GM19099 (cell line): Measurements from ENCODE around the gene KCNS1.

Source experiments
- POLR2A ChIP-seq: IDR thresholded peaks from 3 replicates; pipeline ENCODE4 v1.6.1; 2011; ENCODE audit warnings: low read depth; ENCODE audit not compliant: insufficient read length; ENCODE audit errors: extremely low read depth

The KCNS1 gene

GRCh38 chr20:45113865-45114264 is 12.9 kb upstream of the KCNS1 start:
- TF ChIP-seq POLR2A, result no peak

DNA sequence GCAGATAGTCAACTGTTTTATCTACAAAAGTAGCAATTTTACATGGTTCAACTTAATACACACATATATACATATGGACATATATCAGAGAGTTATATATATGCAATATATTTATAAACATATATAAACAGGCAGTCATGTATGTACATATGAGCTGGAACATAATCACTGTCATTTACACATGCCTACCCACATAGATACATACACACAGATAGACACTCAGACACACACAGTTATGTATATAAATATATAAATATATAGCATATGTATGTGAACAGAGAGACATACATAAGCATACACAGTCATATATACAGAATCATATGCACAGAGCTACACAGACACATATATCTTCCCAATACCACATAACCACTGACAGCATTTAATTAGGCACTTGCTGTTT is 11.8 kb upstream of the KCNS1 start:
- TF ChIP-seq POLR2A, result no peak

DNA sequence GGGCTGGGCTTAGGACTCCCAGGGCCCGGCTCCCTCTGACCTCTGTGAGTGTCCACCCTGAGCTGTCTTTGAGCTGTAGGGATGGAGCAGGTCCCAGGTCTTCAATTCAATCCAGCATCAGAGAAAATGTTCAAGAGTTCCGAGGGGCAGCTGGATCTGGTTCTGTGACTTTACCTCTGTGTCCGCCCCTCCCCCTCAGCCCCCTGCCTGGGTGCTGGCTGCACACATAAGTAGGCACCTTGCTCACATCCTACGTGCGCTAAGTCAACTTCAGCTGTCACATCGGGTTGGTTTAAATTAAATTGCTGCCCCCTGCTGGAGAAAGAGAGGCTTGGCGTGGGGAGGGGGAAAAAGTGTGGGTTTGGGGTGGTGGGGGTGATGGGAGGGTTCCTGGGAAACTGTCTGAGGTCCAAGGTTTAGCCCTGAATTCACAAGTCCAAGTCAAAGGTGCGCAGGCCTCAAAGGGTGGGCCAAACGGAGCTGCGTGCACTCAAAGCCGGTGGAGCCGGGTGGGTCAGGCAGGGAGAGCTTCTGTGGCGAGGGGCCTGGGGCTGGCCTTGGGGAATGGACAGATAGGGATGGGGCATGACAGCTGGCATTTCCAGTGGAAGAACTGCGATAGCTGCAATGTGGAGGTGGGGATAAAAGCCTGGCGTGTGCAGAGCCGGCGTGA is 11.0 kb upstream of the KCNS1 start:
- TF ChIP-seq POLR2A, result no peak

- no peak for TF ChIP-seq POLR2A
Observed at GRCh38 chr20:45111285-45111684, 10.4 kb upstream of the KCNS1 start.

DNA sequence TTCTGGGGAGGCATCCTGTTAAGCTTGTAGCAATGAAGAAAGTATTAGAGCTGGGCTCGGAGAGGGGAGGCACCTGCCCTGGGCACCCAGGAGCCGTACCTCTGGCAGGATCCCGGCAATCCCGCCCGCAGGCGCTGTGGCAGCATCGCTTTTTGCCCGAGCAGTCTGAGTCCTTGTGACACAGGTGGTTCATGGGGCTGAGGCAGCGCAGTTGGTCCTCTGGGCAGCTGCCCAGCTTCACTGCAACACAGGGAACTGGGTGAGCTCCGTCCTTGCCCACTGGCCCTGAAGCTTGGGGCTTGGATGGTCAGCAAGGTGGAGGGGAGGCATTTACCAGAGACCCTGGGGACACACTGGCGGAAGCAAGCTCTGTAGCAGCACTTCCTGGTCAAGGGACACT is 9.4 kb upstream of the KCNS1 start:
- no peak for TF ChIP-seq POLR2A

- TF ChIP-seq POLR2A, result no peak
Observed at GRCh38 chr20:45109634-45110033, 8.7 kb upstream of the KCNS1 start.

- TF ChIP-seq POLR2A, result no peak
Observed at GRCh38 chr20:45105317-45105716, 4.4 kb upstream of the KCNS1 start.

DNA sequence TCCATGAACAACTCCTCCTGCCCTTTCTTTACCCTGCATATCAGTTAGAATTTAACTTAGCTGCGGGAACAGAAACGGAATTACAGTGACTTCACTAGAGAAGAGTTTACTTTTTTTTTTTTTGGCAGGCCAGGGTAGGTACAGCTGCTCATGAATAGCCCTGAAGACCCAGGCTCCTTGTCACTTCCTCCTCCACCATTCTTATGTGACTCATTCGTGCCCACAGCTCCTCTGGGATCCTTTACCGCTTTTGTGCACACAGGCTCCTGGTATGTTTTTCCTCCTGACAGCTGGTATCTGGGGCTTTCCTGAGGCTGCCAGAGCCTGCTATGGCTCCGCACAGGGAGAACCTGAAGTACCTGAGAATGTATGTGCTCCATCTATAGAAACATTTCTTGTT is 3.9 kb upstream of the KCNS1 start:
- TF ChIP-seq POLR2A, result no peak

DNA sequence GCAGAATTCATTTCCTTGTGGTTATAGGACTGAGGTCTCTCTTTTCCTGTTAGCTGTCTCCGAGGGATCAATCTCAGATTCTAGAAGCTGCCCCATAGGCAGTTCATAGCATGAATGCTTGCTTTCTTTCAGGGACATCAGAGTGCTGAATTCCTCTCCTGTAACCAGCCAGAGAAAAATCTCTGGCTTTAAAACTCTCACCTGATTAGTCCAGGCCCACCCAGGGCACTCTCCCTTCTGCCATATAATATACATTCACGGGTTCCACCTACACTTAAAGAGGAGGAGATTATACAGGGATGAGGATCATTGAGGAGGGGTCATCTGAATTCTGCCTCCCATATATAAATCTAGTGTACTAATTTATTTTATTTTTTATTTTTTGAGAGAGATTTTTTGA is 2.1 kb upstream of the KCNS1 start:
- TF ChIP-seq POLR2A, result no peak

- no peak for TF ChIP-seq POLR2A
Observed at GRCh38 chr20:45101333-45101850, 465 bp upstream of the KCNS1 start.

- TF ChIP-seq POLR2A, result no peak
Observed at GRCh38 chr20:45098103-45098773, 2.7 kb downstream of the KCNS1 start.

- TF ChIP-seq POLR2A, result no peak
Observed at GRCh38 chr20:45097485-45098102, 3.3 kb downstream of the KCNS1 start.

- TF ChIP-seq POLR2A, result no peak
Observed at GRCh38 chr20:45096781-45097180, 4.1 kb downstream of the KCNS1 start.

- TF ChIP-seq POLR2A, result no peak
Observed at GRCh38 chr20:45095805-45096238, 5.1 kb downstream of the KCNS1 start.

DNA sequence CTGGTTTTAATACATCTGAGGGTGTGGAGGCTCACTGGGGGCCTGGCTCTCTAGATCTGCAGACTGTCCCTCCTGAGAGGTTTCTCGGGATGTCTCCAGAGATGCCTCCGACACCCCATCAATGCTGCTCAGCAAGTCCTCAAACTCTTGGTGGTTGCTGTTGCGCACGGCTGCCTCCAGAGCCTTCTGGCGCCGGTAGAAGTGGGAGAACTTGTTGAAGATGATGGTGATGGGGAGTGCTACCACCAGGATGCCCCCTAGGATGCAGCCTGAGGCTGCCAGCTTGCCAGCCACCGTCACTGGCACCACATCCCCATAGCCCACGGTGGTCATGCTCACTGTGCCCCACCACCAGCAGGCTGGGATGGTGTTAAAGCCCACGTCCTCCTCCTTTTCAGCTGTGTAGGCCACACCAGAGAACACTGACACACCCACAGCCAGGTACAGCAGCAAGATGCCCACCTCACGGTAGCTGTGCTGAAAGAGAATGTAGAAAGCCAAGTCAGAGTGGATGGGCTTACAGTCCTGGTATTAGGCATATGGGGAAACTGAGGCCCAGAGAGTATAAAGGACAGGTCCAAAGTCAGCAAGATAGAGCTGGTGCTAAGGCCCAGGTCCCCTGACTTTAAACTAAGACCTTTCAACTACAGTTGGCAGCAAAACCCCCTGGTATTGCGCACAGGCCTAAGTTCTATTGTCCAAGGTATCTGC is 5.9 kb downstream of the KCNS1 start:
- TF ChIP-seq POLR2A, result no peak

DNA sequence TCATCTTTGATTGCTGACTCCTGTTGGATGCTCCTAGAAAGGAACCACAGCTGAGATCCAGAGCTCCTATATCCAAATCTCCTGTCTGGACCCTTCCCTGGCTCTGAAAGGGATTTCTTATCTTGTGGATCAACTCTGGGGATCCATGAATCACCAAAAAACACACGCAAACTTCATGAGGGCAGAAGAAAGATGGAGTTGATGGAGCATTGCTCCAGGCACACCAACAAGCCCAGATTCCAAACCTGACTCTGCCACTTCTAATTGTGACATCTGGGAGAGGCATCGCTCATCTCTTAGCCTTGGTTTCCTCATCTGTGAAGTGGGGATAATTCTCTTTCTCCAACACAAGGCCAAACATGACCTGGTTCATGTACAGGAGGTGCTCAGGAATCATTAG is 6.7 kb downstream of the KCNS1 start:
- no peak for TF ChIP-seq POLR2A

- TF ChIP-seq POLR2A, result no peak
Observed at GRCh38 chr20:45092898-45093297, 8.0 kb downstream of the KCNS1 start.
